CD4-positive, alpha-beta T cell treated with Interleukin-15 for 1 hour (primary cell): Measurements from ENCODE around the gene RPP40.
"Not testable (repeated sequence)": the region's sequence is repeated elsewhere in the genome, so short reads cannot be mapped to it uniquely, and the experiment has no call there.

Experiments
- DNase-seq: peaks from one replicate; pipeline ENCODE4 v3.0.0-alpha.2; 2020

Gene RPP40

GRCh38 chr6:5014072-5014561 is 10.3 kb upstream of the RPP40 start:
- DNase-seq: no peak

DNA sequence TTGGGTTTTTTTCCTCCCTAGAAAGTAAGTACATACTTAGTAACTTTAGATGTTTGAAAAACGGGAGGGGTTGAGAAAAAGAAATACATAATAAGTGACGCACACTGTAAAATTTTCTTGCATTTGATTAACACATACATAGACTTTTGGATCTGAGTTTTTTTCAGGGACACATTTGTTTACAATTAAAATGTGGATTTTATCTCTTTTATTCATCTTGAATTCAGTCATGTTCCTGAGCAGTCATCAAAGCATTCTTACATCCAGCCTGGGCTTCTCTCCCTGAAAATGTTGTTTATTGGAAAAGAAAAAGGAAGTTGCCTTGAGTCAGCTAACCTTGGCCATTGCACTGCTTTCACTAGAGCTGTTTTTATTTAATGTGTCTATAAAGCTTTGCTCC is 8.7 kb upstream of the RPP40 start:
- no peak for DNase-seq

DNA sequence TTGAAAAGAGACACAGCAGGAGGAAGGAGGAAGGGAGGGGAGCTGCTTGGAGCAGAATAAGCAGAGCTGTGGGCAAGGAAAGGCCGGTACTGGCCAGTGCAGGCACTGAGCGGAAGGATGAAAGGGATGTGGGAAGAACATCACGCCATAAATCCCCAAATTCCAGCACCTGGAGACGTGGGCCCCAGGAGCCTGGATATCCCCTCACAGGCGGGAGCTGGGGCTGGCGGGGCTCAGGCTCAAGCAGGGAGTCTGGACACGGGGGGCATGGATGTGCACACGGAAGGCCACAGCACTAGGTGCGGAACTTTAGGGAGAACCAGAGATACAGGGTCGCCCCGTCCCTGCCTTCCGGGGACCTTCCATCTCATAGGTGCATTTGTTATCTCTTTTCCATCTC is 7.5 kb upstream of the RPP40 start:
- DNase-seq: no peak

DNA sequence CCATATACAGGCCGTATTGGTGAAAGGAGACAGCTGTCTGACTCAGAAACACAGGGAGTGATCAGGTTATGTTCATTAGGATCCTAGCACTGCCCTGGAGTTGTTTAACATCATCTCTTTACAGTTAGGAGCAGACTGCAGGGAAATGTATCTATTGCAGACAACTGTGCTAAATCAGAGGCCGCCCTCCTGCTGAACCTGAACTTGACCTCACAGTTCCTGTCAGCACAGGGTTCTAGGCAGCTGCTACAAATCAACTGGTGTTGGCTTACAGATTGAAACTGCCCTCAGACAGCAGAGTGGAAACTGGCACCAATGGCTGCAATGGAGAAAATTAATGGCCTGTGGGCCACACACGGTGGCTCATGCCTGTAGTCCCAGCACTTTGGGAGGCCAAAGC is 3.7 kb upstream of the RPP40 start:
- no peak for DNase-seq

DNA sequence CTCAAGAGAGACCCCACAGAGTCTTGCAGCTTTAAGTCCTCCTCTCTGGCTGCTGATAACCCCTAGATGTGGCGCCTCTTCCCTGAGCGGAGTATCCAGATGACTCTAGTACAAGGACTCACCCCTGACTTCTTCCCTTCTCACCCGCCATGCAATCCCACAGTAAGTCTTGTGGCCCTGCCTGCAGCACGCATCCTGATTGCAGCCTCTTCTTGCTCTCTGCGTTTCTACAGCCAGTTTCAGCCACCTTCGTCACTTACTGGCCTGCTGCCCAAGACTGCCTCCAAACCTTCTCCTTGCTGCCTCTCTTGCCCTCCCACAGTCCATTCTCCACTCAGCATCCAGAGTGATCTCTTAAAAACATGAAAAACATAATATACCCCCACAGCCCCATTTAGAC is 2.4 kb upstream of the RPP40 start:
- DNase-seq: no peak

DNA sequence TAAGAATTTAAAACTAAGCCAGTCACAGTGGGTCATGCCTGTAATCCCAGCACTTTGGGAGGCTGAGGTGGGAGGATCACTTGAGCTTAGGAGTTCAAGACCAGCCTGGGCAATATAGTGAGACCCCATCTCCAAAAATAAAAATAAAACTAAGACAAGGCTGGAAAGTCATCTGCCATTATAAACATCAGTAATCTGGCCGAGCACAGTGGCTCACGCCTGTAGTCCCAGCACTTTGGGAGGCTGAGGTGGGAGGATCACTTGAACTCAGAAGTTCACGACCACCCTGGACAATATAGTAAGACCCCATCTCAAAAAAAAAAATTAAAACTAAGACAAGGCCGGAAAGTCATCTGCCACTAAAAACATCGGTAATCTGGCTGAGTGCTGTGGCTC is 1.2 kb upstream of the RPP40 start:
- not testable (repeated sequence) for DNase-seq

DNA sequence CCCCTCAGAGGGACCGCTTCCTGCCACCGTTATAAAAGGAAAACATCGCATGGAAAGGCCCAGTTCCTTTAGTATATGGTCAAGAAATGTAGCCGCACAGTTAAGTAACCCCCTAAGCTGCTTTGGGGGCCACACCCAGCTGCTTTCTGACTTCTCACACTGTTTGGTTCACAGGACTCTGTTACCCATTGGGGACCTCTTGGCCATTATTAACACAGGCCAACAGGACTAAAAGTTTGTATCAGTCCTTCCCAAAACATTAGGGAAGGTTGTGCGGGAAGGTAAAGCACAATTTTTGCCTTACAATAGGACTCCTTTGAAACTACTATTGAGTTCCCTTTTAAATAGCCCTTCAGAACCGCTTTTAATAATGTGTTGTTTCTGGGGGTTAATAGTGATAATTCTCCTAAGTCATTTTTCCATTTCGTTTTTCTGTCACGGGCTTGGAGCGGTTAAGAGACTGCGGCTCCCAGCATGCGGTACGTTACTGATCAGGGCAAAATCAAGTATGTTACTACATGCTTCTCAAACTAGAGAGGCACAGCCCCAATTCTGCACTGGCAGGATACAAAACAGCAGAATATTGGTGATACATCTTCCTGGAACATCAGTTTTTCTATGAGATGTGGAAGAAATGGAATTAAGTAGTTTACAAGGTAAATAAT is 668 bp upstream of the RPP40 start:
- no peak for DNase-seq

DNA sequence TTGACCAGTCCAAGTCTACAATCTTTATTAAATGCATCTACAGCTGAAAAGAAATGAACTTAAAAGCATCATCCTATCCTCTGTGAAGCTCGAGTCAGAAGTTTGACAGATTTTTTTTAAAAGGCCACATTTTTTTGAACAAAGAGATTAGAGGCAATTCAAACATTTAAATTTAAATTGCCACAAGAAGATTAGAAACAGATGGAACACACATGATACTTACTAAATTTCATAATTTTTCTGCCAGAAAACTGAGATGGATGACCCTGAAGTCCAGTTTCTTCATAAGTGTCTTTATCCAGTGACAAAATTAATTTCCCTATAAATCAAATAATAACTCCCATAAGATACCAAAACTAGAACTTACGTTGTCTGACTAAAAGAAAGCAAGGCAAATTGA is 4.3 kb downstream of the RPP40 start:
- DNase-seq: no peak

DNA sequence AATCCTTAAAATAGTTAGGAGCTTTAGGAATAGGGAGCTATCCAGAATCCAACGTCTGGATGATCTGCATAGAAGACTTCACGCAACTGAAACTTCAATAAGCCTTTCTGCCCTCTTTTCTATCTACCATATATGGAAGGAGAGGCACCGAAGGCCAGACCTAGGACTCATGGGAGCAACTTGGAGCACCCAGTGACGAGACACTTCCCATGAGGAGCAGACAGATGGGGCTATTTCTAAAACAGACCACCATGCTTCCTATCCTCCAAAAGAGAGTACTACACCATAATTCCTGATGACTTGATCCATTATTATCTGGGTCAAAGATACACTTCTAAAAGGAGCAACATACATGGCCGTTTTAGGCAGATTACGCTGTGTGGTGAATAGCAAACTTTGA is 6.0 kb downstream of the RPP40 start:
- DNase-seq: no peak

DNA sequence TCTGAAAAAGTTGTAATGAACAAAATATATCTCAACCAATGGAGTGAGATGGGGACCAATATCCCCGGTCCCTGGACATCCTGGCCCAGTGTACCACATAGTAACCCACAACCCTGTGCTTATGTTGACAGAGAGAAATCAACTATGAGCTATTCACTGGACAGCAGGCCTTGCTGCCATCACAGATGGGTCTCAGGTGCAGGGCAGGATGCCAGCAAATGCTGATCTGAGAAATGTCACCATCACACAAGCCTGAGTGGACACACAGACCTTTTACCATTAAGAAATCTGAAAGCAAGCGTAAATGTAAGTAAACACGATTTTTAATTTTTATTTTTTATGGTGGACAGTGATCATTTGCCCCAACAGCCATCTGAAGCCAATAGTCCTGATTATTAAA is 9.1 kb downstream of the RPP40 start:
- DNase-seq: no peak

- DNase-seq: no peak
These were observed 16.4 kb downstream of the RPP40 start for GRCh38 chr6:4987432-4987831.

DNA sequence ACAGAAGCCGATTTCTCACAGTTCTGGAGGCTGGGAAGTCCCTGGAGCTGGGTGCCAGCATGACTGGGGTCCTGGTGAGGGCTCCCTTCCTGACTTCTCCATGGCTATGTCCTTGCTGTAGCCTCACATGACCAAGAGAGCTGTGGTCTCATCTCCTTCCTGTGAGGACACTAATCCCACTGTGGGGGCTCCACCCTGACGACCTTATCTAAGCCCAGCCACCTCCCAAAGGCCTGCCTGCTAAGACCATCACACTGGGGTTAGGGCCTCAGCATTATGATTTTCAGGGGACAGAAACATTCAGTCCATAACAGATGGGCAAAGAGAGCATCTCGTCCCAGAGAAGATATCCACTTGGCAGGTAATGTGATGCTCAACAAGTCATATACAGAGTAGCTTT is 16.8 kb downstream of the RPP40 start:
- no peak for DNase-seq

- DNase-seq: no peak
These were observed 20.5 kb downstream of the RPP40 start for GRCh38 chr6:4983322-4983721.

- no peak for DNase-seq
These were observed 22.1 kb downstream of the RPP40 start for GRCh38 chr6:4981761-4982160.

DNA sequence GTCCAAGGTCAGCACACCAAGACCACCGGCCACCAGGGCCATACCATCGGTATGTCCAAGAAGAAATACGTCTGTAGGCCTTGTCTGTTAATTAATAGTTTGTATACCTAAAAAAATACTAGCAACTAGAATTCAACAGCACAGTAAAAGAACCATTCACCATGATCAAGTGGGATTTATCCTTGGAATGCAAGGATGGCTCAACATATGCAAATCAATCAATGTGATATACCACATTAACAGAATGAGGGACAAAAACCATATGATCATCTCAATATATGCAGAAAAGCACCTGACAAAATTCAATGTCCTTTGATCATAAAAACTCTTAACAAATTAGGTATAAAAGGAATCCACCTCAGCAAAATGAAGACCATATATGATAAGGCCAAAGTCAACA is 24.4 kb downstream of the RPP40 start:
- no peak for DNase-seq

- DNase-seq: no peak
These were observed 26.4 kb downstream of the RPP40 start for GRCh38 chr6:4977468-4977867.

DNA sequence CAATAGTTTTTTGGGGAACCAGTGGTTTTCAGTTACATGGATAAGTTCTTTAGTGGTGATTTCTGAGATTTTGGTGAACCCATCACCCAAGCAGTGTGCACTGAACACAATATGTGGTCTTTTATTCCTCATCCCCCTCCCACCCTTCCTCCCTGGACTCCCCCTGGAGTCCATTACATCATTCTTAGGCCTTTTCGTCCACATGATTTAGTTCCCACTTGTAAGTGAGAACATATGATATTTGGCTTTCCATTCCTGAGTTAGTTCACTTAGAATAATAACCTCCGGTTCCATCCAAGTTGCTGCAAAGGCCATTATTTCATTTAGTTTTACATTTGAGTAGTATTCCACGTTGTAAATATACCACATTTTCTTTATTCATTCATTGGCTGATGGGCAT is 28.3 kb downstream of the RPP40 start:
- no peak for DNase-seq

GRCh38 chr6:4974962-4975361 is 28.9 kb downstream of the RPP40 start:
- DNase-seq: no peak

DNA sequence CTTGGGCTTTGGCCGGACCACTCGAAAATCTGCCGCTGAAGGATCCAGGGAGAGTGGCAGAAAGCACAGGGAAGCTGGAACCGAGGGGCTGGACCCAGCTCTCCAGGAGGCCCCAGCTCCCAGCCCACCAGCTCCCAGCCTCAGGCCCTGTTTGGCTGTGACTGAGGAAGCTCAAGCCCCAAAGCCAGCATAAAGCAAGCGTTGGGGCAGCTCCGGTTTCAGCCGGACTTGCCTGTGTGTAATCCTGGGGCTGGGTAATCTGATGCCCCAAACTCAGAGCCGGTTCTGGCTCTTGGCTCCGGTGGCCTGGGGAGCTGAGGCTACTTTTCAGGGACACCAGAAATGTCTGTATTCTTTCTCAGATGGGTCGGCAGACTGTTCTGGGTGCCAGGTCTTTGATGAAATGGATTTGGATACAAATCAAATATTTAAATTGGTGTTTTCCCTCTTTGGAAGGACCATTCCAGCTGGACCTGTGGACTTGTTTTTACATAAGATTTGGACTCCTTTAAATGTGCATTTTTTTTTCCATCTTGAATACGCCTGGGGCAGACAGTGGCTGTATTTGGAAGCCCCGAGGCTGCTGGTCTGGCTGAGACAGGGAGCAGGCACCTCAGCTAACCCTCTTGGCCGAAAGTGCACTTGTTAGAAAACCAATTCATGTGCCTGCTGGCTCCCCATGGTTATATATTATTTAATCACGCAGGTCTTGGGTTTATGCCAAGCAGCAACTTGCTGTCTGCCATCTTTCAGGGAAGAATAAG is 29.7 kb downstream of the RPP40 start:
- DNase-seq: no peak

DNA sequence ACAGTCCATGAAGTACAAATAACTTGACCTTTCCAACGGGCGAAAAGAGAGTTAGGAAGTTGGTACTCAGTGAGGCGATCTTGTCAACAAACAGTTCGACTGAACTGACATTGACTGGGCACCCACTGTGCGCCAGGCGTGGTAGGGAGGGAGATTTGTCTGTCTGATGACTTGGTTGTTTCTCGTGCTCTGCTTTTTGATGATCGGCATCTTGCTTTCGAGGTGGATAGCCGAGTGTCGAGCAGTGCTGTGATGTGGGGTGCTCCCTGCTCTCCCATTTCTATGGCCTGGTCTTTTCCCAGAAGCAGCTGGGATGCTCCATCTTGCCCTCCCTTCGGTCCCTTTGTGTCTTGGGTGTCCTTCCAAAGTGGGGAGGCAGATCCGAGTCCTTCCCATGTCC is 30.4 kb downstream of the RPP40 start:
- no peak for DNase-seq

DNA sequence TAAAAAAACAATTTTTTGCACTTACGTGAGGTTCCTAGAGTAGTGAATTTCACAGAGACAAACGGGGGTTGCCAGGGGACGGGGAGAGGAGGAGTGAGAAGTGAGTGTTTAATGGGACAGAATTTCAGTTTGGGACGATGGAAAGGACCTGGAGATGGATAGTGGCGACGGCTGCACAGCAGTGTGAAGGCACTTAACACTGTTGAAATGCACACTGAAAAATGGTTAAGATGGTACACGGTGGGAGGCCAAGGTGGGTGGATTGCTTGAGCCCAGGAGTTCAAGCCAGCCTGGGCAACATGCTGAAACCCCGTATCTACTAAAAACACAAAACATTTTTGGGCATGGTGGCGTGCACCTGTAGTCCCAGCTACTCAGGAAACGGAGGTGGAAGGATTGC is 31.4 kb downstream of the RPP40 start:
- DNase-seq: no peak

- no peak for DNase-seq
These were observed 32.0 kb downstream of the RPP40 start for GRCh38 chr6:4971851-4972250.

- no peak for DNase-seq
These were observed 33.0 kb downstream of the RPP40 start for GRCh38 chr6:4970739-4971395.

DNA sequence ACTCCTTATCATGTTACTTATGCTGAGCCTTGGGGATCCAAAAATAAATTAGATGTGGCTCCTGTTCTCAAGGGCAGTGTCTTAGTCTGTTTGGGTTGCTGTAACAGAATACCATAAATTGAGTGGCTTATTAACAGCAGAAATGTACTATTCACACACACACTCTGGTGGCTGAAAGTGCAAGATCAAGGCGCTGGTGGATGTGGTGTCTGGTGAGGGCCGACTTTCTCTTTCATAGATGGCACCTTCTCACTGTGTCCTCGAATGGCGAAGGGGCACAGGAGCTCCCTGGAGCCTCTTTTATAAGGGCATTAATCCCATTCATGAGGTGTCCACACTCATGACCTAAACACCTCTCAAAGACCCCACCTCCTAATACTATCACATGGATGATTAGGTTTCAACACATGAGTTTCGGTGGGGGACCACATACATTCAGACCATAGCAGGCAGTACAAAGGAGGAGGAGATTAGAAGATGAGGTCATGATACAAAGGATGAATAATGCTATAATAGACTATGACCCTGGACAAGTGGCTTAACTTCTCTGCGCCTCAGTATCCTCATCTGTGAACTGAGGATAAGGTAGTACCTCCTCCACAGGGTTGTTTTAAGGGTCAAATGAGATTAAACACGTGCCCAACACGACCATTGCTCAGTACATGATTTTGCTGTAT is 34.1 kb downstream of the RPP40 start:
- DNase-seq: no peak
